Upper lobe of left lung (tissue), 6 donors: ENCODE data around the gene INTU. TPM values are rescaled to one million over a fixed set of nuclear protein-coding genes. Genes with fewer than 3 reads are reported as not detected.
A peak's percentile ranks its signal among the peaks of the same experiment; 100 is the strongest.

Source experiments
- ATAC-seq, 2 donors: fragments of 200-7000 bp; cut with Tn5 transposase; one replicate each; pipeline ENCODE4 v1.9.1; 2022; ENCODE audit warnings: mild to moderate bottlenecking in 2 of 2, moderate library complexity in 2 of 2; ENCODE audit not compliant: low FRiP score in 2 of 2
- DNase-seq, 2 donors: peaks; one replicate each; pipeline ENCODE4 v3.0.0-alpha.2; 2019 to 2020
- H3K27ac ChIP-seq, 4 donors: fragments of 200-600 bp; sonication (generic); one replicate each; pipeline ENCODE4 v1.5.1; 2016 to 2019
- H3K27me3 ChIP-seq, 4 donors: fragments of 200-600 bp; sonication (generic); one replicate each; pipeline ENCODE4 v1.5.1; 2017 to 2019
- H3K36me3 ChIP-seq, 4 donors: fragments of 200-600 bp; sonication (generic); one replicate each; pipeline ENCODE4 v1.5.1; 2016 to 2019
- H3K4me1 ChIP-seq, 4 donors: fragments of 200-600 bp; sonication (generic); one replicate each; pipeline ENCODE4 v1.5.1; 2018 to 2019
- H3K4me3 ChIP-seq, 4 donors: fragments of 200-600 bp; sonication (generic); one replicate each; pipeline ENCODE4 v1.5.1; 2017 to 2019; ENCODE audit warnings: mild to moderate bottlenecking in 2 of 4, moderate library complexity in 1 of 4
- H3K9me3 ChIP-seq, 4 donors: fragments of 200-600 bp; sonication (generic); one replicate each; pipeline ENCODE4 v1.5.1; 2018 to 2019
- EP300 ChIP-seq, 4 donors: sonication (generic); formaldehyde crosslinking; IDR thresholded peaks; one replicate each; pipeline ENCODE4 v1.5.1; 2017; ENCODE audit warnings: antibody characterized with exemption in 4 of 4, control low read depth in 2 of 4
- POLR2A ChIP-seq, 4 donors: fragments of 450-650 bp; IDR thresholded peaks; one replicate each; pipeline ENCODE4 v1.5.1; 2016 to 2017; ENCODE audit warnings: antibody characterized with exemption in 4 of 4, mild to moderate bottlenecking in 2 of 4
- POLR2AphosphoS5 ChIP-seq, 2 donors: sonication (generic); formaldehyde crosslinking; IDR thresholded peaks; one replicate each; pipeline ENCODE4 v1.5.1; 2017; ENCODE audit warnings: antibody characterized with exemption in 2 of 2
- WGBS, 2 donors: methylation state at CpG; one replicate each; pipeline ENCODE4 v1.1.5; 2017 to 2018; 5-methylcytosine and 5-hydroxymethylcytosine counted together
- total RNA-seq, 6 donors: library from RNA; depleted of rRNA in 4 of 6; stranded (reverse); fragments of >200 nt in 4 of 6; gene quantifications; one replicate each; pipeline versions ENCODE4 v1.1.0 to v1.2.1, GENCODE V29; 2016 to 2021
- TF ChIP-seq, protein P1 (sequence below), 6 experiments: fragments of 450-650 bp in 4 of 6; fragments of 200-600 bp in 2 of 6; sonication (generic) in 2 of 6; IDR thresholded peaks; one replicate each; pipeline ENCODE4 v1.5.1; 2016 to 2019; ENCODE audit warnings: antibody characterized with exemption in 6 of 6
- donor health status: DM: no; HTN: no; CAD: no; lungs with moderate emphysema.
- donor health status: DM: no; HTN: yes; CAD: no; lungs with severe emphysema.

Gene INTU
- total RNA-seq, 6 donors from 2014 or later = 5.1 to 16.8 (median 9.9) TPM

DNA sequence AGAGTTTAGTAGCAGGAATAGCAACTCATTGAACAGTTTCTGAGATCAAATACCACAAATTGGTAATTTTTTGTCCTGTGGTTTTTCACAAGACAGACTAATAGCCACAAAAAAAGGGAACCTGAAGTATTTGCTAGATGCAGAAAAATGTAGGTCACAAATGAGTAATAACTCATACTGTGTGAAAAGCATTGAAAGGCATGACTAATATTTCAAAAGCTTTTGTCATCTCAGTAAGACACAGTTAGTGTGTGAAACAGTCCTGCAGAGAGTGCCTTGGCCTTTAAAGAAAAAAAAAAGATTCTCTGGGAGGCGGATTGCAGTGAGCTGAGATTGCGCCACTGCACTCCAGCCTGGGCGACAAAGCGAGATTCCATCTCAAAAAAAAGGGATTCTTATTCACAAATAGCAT is 66.0 kb downstream of the INTU start:
- no peak overlapping the region for H3K27ac ChIP-seq
- WGBS, 2 donors = 69 to 78% methylated on average over 4 of the region's 4 CpGs
- ATAC-seq = peak in 1 of 2 donors; percentile 39
- H3K9me3 ChIP-seq = peaks cover 0 to 3% (median 0%) of the 10 kb centered on the region in 4 donors
- no peaks in the 10 kb centered on the region for H3K27me3 ChIP-seq
- no peaks in the 10 kb centered on the region for H3K4me1 ChIP-seq
- peaks cover 0 to 4% (median 0%) of the 10 kb centered on the region in 4 donors for H3K36me3 ChIP-seq
- TF ChIP-seq POLR2AphosphoS5 (IDR thresholded peaks at IDR 0.05) (no peak), EP300 (IDR thresholded peaks at IDR 0.05) (no peak), POLR2A (IDR thresholded peaks at IDR 0.05) (no peak)
- TF ChIP-seq, protein P1, sequence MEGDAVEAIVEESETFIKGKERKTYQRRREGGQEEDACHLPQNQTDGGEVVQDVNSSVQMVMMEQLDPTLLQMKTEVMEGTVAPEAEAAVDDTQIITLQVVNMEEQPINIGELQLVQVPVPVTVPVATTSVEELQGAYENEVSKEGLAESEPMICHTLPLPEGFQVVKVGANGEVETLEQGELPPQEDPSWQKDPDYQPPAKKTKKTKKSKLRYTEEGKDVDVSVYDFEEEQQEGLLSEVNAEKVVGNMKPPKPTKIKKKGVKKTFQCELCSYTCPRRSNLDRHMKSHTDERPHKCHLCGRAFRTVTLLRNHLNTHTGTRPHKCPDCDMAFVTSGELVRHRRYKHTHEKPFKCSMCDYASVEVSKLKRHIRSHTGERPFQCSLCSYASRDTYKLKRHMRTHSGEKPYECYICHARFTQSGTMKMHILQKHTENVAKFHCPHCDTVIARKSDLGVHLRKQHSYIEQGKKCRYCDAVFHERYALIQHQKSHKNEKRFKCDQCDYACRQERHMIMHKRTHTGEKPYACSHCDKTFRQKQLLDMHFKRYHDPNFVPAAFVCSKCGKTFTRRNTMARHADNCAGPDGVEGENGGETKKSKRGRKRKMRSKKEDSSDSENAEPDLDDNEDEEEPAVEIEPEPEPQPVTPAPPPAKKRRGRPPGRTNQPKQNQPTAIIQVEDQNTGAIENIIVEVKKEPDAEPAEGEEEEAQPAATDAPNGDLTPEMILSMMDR (IDR thresholded peaks at IDR 0.05) = no peak
- DNase-seq = no peak
- H3K4me3 ChIP-seq = no peak overlapping the region

- ATAC-seq (peak; percentile 70 to 75), DNase-seq (peak in 1 of 2 donors; percentile 23)
- H3K4me1 ChIP-seq = peaks cover 0 to 5% (median 2%) of the 10 kb centered on the region in 4 donors
- peaks cover 0 to 17% (median 5%) of the 10 kb centered on the region in 4 donors for H3K36me3 ChIP-seq
- H3K4me3 ChIP-seq = no peak overlapping the region
- H3K9me3 ChIP-seq = no peaks in the 10 kb centered on the region
- 38 to 47% methylated on average over 5 of the region's 5 CpGs for WGBS, 2 donors
- peak overlapping the region in 1 of 4 donors; percentile 12 for H3K27ac ChIP-seq
- TF ChIP-seq POLR2AphosphoS5 (IDR thresholded peaks at IDR 0.05) (no peak), POLR2A (IDR thresholded peaks at IDR 0.05) (no peak), EP300 (IDR thresholded peaks at IDR 0.05) (no peak)
- TF ChIP-seq, protein P1 (IDR thresholded peaks at IDR 0.05) = no peak
- no peaks in the 10 kb centered on the region for H3K27me3 ChIP-seq
These were observed 76.2 kb downstream of the INTU start for GRCh38 chr4:127708985-127709384.

GRCh38 chr4:127709456-127709855 is 76.7 kb downstream of the INTU start:
- peak overlapping the region in 1 of 4 donors; percentile 12 for H3K27ac ChIP-seq
- peaks cover 0 to 17% (median 5%) of the 10 kb centered on the region in 4 donors for H3K36me3 ChIP-seq
- no peak overlapping the region for H3K4me3 ChIP-seq
- no peak for ATAC-seq
- H3K4me1 ChIP-seq = peaks cover 0 to 5% (median 2%) of the 10 kb centered on the region in 4 donors
- H3K27me3 ChIP-seq = no peaks in the 10 kb centered on the region
- TF ChIP-seq, protein P1 (IDR thresholded peaks at IDR 0.05) = no peak
- 64 to 73% methylated on average over 3 of the region's 3 CpGs for whole genome bisulfite sequencing, 2 donors
- H3K9me3 ChIP-seq = no peaks in the 10 kb centered on the region
- no peak for DNase-seq

GRCh38 chr4:127730142-127730913 is 97.6 kb downstream of the INTU start, which contains the start of gene SLC25A31:
Gene SLC25A31 (plus strand): TSS chr4:127730400. CDS start chr4:127730546, 146 bp downstream.
- Histone ChIP-seq H3K27me3 (no peaks in the 10 kb centered on the region), H3K27ac (no peak within 1 kb of the TSS), H3K4me1 (no peaks in the 10 kb centered on the region), H3K4me3 (no peak within 1 kb of the TSS), H3K9me3 (no peaks in the 10 kb centered on the region), H3K36me3 (no peaks in the 10 kb centered on the region)
- 96% methylated on average over 64 of the region's 64 CpGs for WGBS, 2 donors
- ATAC-seq (no peak), DNase-seq (peak in 1 of 2 donors; percentile 80)
- TF ChIP-seq POLR2AphosphoS5 (IDR thresholded peaks at IDR 0.05) = no peak

DNA sequence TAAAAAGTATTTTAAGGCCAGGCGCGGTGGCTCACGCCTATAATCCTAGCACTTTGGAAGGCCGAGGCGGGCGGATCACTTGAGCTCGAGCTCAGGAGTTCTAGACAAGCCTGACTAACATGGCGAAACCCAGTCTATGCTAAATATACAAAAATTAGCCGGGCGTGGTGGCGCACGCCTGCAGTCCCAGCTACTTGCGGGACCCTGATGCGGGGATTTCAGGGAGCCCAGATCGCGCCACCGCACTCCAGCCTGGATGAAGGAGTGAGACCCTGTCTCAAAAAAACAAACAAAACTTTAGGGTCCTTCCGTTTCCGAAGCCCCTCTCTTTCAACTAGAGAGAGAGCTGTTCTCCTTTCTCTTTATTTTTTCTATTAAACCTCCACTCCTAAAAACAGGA is 98.6 kb downstream of the INTU start:
- no peak overlapping the region for H3K27ac ChIP-seq
- no peak for ATAC-seq
- H3K9me3 ChIP-seq = no peaks in the 10 kb centered on the region
- H3K36me3 ChIP-seq = no peaks in the 10 kb centered on the region
- WGBS, 2 donors = 94% methylated on average over 19 of the region's 19 CpGs
- no peaks in the 10 kb centered on the region for H3K27me3 ChIP-seq
- no peaks in the 10 kb centered on the region for H3K4me1 ChIP-seq
- H3K4me3 ChIP-seq = no peak overlapping the region
- peak in 1 of 2 donors; percentile 33 for DNase-seq
- TF ChIP-seq POLR2AphosphoS5 (IDR thresholded peaks at IDR 0.05) = no peak
- no peak for TF ChIP-seq EP300 (IDR thresholded peaks at IDR 0.05)
- no peak for TF ChIP-seq POLR2A (IDR thresholded peaks at IDR 0.05)
- TF ChIP-seq, protein P1 (IDR thresholded peaks at IDR 0.05) = no peak
